GM12892 (cell line): ENCODE results near the gene TNNT3.

Experiments
- POLR2A ChIP-seq: IDR thresholded peaks from 2 replicates; pipeline ENCODE4 v1.6.1; 2011; ENCODE audit warnings: low read depth, low read length, control low read depth
- TAF1 ChIP-seq: IDR thresholded peaks from 2 replicates; pipeline ENCODE4 v1.6.1; 2011; ENCODE audit warnings: low read depth, mild to moderate bottlenecking, control low read depth, low read length, borderline replicate concordance

GRCh38 chr11:1928470-1928890, 9.0 kb downstream of the TNNT3 start:
- TF ChIP-seq POLR2A = no peak
- TF ChIP-seq TAF1 = no peak
